Spleen (tissue), 7 donors: Measurements from ENCODE around the gene SULF2.

ENCODE experiments used
- CTCF ChIP-seq, 11 experiments: fragments of 200-600 bp in 7 of 11; fragments of 450-650 bp in 4 of 11; sonication (generic) in 4 of 11; IDR thresholded peaks in 8 of 11; conservative IDR thresholded peaks in 3 of 11; 1 replicate in 7 of 11; 2 replicates in 4 of 11; pipeline versions ENCODE4 v1.4.0 to v1.8.0; 2016 to 2021; ENCODE audit warnings: antibody characterized with exemption in 11 of 11, inconsistent platforms in 4 of 11, mild to moderate bottlenecking in 1 of 11
- POLR2A ChIP-seq, 3 donors: fragments of 450-650 bp; IDR thresholded peaks; one replicate each; pipeline ENCODE4 v1.5.1; 2017; ENCODE audit warnings: antibody characterized with exemption in 3 of 3, mild to moderate bottlenecking in 1 of 3
- POLR2AphosphoS5 ChIP-seq, 3 donors: sonication (generic); formaldehyde crosslinking; IDR thresholded peaks; one replicate each; pipeline ENCODE4 v1.5.1; 2017; ENCODE audit warnings: antibody characterized with exemption in 3 of 3
- donor health status: DM: no; HTN: no; CAD: no; lungs with moderate emphysema.
- donor health status: DM: no; HTN: no; CAD: no.
- donor health status: DM: no; HTN: no; CAD: no.

- TF ChIP-seq CTCF (IDR thresholded peaks at IDR 0.05 in 8 of 11, conservative IDR thresholded peaks at IDR 0.05 in 3 of 11) (no peak), POLR2A (IDR thresholded peaks at IDR 0.05) (no peak), POLR2AphosphoS5 (IDR thresholded peaks at IDR 0.05) (no peak)
Measured at GRCh38 chr20:47706345-47706744, 78.9 kb downstream of the SULF2 start.
